Measurements from ENCODE around the gene RERE. TPM values are rescaled to one million over a fixed set of nuclear protein-coding genes. Genes with fewer than 3 reads are reported as not detected.
"Not testable (repeated sequence)": the region's sequence is repeated elsewhere in the genome, so short reads cannot be mapped to it uniquely, and the experiment has no call there.

The RERE gene
- total RNA-seq, 1 donor from 2014 or later, result 76.8 TPM

DNA sequence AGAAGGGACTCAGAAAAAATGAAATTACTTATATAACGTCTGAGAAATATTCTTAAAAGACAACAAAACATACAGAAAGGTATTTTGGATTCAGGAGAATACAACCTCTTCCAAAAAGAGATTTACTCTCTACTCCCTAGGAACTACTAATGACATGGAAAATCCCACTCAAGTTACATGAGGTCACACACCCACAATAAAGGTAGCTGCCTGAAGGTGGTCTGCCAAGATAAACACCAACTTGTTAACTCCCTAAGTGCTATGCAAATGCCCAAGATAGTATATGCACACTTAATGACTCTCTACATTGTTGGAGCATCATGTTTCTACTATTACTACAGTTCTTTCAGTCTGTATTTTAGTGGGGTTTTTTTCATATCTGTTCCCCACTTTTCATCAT is 26.5 kb downstream of the RERE start:
- Mint-ChIP-seq H3K27me3 (ENCODE audit: unreplicated experiment) (no peaks in the 10 kb centered on the region), H3K9me3 (ENCODE audit: unreplicated experiment) (no peaks in the 10 kb centered on the region), H3K27ac (ENCODE audit: unreplicated experiment) (no peak overlapping the region), H3K4me1 (ENCODE audit: unreplicated experiment) (peaks cover 2% of the 10 kb centered on the region), H3K4me3 (ENCODE audit: unreplicated experiment) (no peak overlapping the region), H3K36me3 (ENCODE audit: unreplicated experiment) (peaks cover 8% of the 10 kb centered on the region)
- TF ChIP-seq, protein P1, sequence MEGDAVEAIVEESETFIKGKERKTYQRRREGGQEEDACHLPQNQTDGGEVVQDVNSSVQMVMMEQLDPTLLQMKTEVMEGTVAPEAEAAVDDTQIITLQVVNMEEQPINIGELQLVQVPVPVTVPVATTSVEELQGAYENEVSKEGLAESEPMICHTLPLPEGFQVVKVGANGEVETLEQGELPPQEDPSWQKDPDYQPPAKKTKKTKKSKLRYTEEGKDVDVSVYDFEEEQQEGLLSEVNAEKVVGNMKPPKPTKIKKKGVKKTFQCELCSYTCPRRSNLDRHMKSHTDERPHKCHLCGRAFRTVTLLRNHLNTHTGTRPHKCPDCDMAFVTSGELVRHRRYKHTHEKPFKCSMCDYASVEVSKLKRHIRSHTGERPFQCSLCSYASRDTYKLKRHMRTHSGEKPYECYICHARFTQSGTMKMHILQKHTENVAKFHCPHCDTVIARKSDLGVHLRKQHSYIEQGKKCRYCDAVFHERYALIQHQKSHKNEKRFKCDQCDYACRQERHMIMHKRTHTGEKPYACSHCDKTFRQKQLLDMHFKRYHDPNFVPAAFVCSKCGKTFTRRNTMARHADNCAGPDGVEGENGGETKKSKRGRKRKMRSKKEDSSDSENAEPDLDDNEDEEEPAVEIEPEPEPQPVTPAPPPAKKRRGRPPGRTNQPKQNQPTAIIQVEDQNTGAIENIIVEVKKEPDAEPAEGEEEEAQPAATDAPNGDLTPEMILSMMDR (IDR thresholded peaks at IDR 0.05), result no peak
- DNase-seq (ENCODE audit: extremely low spot score, unreplicated experiment), result no peak

DNA sequence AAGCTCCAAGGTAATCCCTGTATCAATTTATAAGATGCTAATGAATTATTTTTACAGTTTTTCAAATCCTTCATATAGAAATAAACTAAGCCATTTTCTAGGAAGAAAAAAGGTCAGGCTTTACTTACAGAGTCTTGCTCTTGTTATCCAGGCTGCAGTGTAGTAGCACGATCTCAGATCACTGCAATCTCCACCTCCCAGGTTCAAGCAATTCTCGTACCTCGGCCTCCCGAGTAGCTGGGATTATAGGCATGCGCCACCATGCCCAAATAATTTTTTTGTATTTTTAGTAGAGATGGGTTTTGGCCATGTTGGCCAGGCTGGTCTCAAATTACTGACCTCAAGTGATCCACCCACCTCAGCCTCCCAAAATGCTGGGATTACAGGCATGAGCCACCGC is 27.0 kb downstream of the RERE start:
- peaks cover 2% of the 10 kb centered on the region for H3K4me1 Mint-ChIP-seq (ENCODE audit: unreplicated experiment)
- peaks cover 8% of the 10 kb centered on the region for H3K36me3 Mint-ChIP-seq (ENCODE audit: unreplicated experiment)
- H3K4me3 Mint-ChIP-seq (ENCODE audit: unreplicated experiment), result no peak overlapping the region
- no peaks in the 10 kb centered on the region for H3K27me3 Mint-ChIP-seq (ENCODE audit: unreplicated experiment)
- no peak overlapping the region for H3K27ac Mint-ChIP-seq (ENCODE audit: unreplicated experiment)
- TF ChIP-seq, protein P1 (IDR thresholded peaks at IDR 0.05), result no peak
- no peak for DNase-seq (ENCODE audit: extremely low spot score, unreplicated experiment)
- no peaks in the 10 kb centered on the region for H3K9me3 Mint-ChIP-seq (ENCODE audit: unreplicated experiment)

DNA sequence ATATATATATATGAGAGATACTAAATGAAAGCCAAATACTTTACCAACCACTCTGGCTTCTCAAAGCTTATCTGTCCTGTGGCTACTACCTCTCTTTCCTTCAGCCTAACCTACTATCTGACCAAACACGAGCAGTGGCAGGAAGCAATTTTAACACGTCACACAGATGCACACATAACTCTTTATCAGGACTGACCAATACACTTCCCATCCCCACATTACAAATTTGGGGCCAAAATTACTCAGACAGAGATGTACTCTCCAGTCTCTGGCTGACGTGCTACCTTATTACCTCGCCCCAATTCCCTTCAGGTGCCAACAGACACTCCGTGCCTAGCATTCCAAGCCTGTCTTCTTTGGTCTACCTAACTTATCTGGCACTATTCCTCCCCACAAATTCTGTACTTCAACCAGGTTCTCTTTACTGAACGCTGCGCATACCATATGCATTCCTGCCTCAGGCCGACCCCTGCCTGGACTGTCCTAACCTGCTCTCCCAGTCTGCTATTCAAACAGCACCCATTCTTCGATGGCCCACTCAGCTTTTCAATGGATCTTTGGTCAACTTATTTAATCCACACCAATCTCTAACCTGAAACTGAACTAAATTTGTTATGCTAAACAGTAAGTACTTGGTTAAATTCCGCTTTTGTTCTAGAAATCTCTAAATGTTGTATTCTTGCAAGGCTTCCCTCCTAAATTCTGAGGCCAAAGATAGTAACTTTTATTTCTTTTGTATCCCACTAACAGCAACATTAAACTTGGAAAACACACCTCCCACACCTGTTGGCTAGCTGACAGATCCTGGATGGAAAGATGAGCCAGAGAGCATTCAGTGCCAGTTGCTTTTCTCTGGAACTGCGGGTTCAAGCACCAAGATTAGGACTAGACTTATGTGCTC is 27.9 kb downstream of the RERE start:
- no peak overlapping the region for H3K27ac Mint-ChIP-seq (ENCODE audit: unreplicated experiment)
- no peak for DNase-seq (ENCODE audit: extremely low spot score, unreplicated experiment)
- H3K4me1 Mint-ChIP-seq (ENCODE audit: unreplicated experiment), result peaks cover 2% of the 10 kb centered on the region

DNA sequence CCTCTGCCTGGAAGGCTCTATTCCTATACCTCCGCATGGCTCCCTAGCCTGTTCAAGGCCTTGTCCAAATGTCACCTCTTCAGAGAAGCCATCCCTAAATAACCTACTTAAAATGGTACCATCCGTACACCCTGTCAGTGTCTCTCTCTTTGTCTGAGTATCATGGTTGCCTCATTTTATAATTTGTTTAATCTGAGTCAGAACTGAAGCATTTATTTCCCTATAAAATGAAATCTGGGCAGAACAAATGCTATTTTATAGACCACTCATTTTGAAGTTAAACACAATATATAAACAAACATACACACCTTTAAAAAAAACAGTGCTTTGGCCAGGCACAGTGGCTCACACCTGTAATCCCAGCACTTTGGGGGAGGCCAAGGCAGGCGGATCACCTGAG is 30.2 kb downstream of the RERE start:
- Mint-ChIP-seq H3K27me3 (ENCODE audit: unreplicated experiment) (no peaks in the 10 kb centered on the region), H3K27ac (ENCODE audit: unreplicated experiment) (no peak overlapping the region), H3K36me3 (ENCODE audit: unreplicated experiment) (peaks cover 2% of the 10 kb centered on the region), H3K4me3 (ENCODE audit: unreplicated experiment) (no peak overlapping the region), H3K4me1 (ENCODE audit: unreplicated experiment) (no peaks in the 10 kb centered on the region), H3K9me3 (ENCODE audit: unreplicated experiment) (no peaks in the 10 kb centered on the region)
- no peak for DNase-seq (ENCODE audit: extremely low spot score, unreplicated experiment)
- TF ChIP-seq, protein P1 (IDR thresholded peaks at IDR 0.05), result no peak

More for the DNA sequence above, 27.9 kb downstream of the RERE start:
- Mint-ChIP-seq H3K4me3 (ENCODE audit: unreplicated experiment) (no peak overlapping the region), H3K9me3 (ENCODE audit: unreplicated experiment) (no peaks in the 10 kb centered on the region), H3K27me3 (ENCODE audit: unreplicated experiment) (no peaks in the 10 kb centered on the region), H3K36me3 (ENCODE audit: unreplicated experiment) (peaks cover 6% of the 10 kb centered on the region)
- TF ChIP-seq, protein P1 (IDR thresholded peaks at IDR 0.05), result no peak

DNA sequence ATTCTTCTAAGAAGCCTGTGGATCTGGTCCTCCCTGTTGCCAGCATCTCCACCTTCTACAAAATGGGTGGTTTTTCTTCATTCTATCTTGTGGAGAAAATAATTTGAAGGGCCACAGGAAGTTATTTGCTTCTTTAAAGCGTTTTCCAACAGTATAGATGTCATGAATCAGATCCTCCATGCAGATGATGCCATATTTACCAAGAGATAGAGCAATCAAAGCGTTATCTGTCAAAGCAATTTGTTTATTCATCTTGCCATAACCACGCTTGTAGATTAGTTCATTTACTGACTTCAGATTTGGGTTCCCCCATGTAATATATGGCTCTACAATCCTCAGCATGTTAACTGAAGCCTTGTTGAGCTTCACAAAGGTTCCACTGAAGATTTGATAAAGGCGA is 31.2 kb downstream of the RERE start:
- not testable (repeated sequence) for H3K4me1 Mint-ChIP-seq (ENCODE audit: unreplicated experiment); H3K36me3 Mint-ChIP-seq (ENCODE audit: unreplicated experiment); H3K9me3 Mint-ChIP-seq (ENCODE audit: unreplicated experiment); H3K4me3 Mint-ChIP-seq (ENCODE audit: unreplicated experiment); DNase-seq (ENCODE audit: extremely low spot score, unreplicated experiment); H3K27me3 Mint-ChIP-seq (ENCODE audit: unreplicated experiment); H3K27ac Mint-ChIP-seq (ENCODE audit: unreplicated experiment)
